Left ventricle myocardium inferior (tissue), 1 donor: ENCODE data around the gene PGAM4. TPM values are rescaled to one million over a fixed set of nuclear protein-coding genes. Genes with fewer than 3 reads are reported as not detected.

Experiments
- DNase-seq: peaks from one replicate; pipeline ENCODE4 v3.0.0-alpha.2; 2020
- H3K27ac ChIP-seq: fragments of 200-600 bp; replicated peaks from 2 replicates; pipeline ENCODE4 v1.8.0; 2021
- H3K27me3 ChIP-seq: fragments of 200-600 bp; 2 replicates; pipeline ENCODE4 v1.8.0; 2021; ENCODE audit warnings: low read depth
- H3K36me3 ChIP-seq: fragments of 200-600 bp; 2 replicates; pipeline ENCODE4 v1.8.0; 2021
- H3K4me1 ChIP-seq: fragments of 200-600 bp; 2 replicates; pipeline ENCODE4 v1.8.0; 2021
- H3K4me3 ChIP-seq: fragments of 200-600 bp; 2 replicates; pipeline ENCODE4 v1.8.0; 2021; ENCODE audit warnings: mild to moderate bottlenecking, moderate library complexity
- H3K9me3 ChIP-seq: fragments of 200-600 bp; replicated peaks from 2 replicates; pipeline ENCODE4 v1.8.0; 2021
- CTCF ChIP-seq: fragments of 200-600 bp; IDR thresholded peaks from 2 replicates; pipeline ENCODE4 v1.8.0; 2021; ENCODE audit warnings: antibody characterized with exemption, mild to moderate bottlenecking, borderline replicate concordance
- intact Hi-C: fragments of 100-400 bp; cut with micrococcal nuclease; formaldehyde crosslinking; loops from one replicate; pipeline ENCODE4 v1.11.0; 2022
- total RNA-seq: library from RNA; stranded (reverse); fragmentation: NEBNext Ultra II Directional; extraction: Animal tissue kit (Norgen Biotek cat#: 25700); gene quantifications from one replicate; pipeline ENCODE4 v1.2.1, GENCODE V29; 2021
- donor health status: DM: no; HTN: yes; CAD: no; lungs with severe emphysema.

The PGAM4 gene
- total RNA-seq, 1 donor from 2014 or later: not detected

- intact Hi-C loops: no loop called here
- no peak for TF ChIP-seq CTCF
- Histone ChIP-seq H3K4me1 (no peaks in the 10 kb centered on the region), H3K27me3 (no peaks in the 10 kb centered on the region), H3K4me3 (no peak overlapping the region), H3K27ac (no peak overlapping the region), H3K36me3 (no peaks in the 10 kb centered on the region), H3K9me3 (no peaks in the 10 kb centered on the region)
- DNase-seq: no peak
These were observed 6.3 kb upstream of the PGAM4 start for GRCh38 chrX:77975755-77976154.

- no peaks in the 10 kb centered on the region for H3K27me3 ChIP-seq
- no peak overlapping the region for H3K27ac ChIP-seq
- H3K36me3 ChIP-seq: no peaks in the 10 kb centered on the region
- DNase-seq: no peak
- H3K9me3 ChIP-seq: no peaks in the 10 kb centered on the region
- TF ChIP-seq CTCF: no peak
- H3K4me1 ChIP-seq: no peaks in the 10 kb centered on the region
- H3K4me3 ChIP-seq: no peak overlapping the region
- intact Hi-C loops: no loop called here
These were observed 1.8 kb downstream of the PGAM4 start for GRCh38 chrX:77967631-77968030.

- no peaks in the 10 kb centered on the region for H3K4me1 ChIP-seq
- no peaks in the 10 kb centered on the region for H3K36me3 ChIP-seq
- intact Hi-C loops: no loop called here
- no peaks in the 10 kb centered on the region for H3K27me3 ChIP-seq
- no peak overlapping the region for H3K27ac ChIP-seq
- TF ChIP-seq CTCF: no peak
- no peaks in the 10 kb centered on the region for H3K9me3 ChIP-seq
- H3K4me3 ChIP-seq: no peak overlapping the region
- DNase-seq: no peak
These were observed 3.1 kb downstream of the PGAM4 start for GRCh38 chrX:77966361-77966760.

GRCh38 chrX:77962068-77962902, 7.2 kb downstream of the PGAM4 start:
- Histone ChIP-seq H3K27me3 (no peaks in the 10 kb centered on the region), H3K4me3 (peak overlapping the region; percentile 6), H3K36me3 (no peaks in the 10 kb centered on the region), H3K27ac (no peak overlapping the region), H3K9me3 (peaks cover 13% of the 10 kb centered on the region), H3K4me1 (no peaks in the 10 kb centered on the region)
- TF ChIP-seq CTCF: no peak
- no peak for DNase-seq
- intact Hi-C loops: no loop called here

GRCh38 chrX:77961063-77961462, 8.4 kb downstream of the PGAM4 start:
- intact Hi-C loops: no loop called here
- H3K36me3 ChIP-seq: no peaks in the 10 kb centered on the region
- peaks cover 13% of the 10 kb centered on the region for H3K9me3 ChIP-seq
- no peak for DNase-seq
- H3K4me1 ChIP-seq: no peaks in the 10 kb centered on the region
- no peaks in the 10 kb centered on the region for H3K27me3 ChIP-seq
- H3K4me3 ChIP-seq: no peak overlapping the region
- no peak for TF ChIP-seq CTCF
- H3K27ac ChIP-seq: no peak overlapping the region
